Measurements from ENCODE around the gene ACSF3.

DNA sequence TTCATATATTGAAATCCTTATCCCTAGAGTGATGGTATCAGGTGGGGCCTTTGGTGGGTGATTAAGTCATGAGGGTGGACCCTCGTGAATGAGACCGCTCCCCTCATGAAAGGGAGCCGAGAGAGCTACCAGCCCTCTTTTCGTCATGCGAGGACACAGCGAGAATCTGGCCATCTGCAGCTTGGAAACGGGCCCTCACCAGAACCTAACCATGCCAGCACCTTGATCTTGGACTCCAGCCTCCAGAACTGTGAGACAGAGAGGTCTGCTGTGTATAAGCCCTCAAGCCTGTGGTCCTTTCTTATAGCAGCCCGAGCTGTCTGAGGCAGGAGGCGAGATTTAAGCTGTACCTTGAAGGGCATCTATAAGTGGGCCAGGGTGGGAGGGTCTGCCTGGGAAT lies 23.7 kb upstream of the ACSF3 start:
- TF ChIP-seq, protein P1, sequence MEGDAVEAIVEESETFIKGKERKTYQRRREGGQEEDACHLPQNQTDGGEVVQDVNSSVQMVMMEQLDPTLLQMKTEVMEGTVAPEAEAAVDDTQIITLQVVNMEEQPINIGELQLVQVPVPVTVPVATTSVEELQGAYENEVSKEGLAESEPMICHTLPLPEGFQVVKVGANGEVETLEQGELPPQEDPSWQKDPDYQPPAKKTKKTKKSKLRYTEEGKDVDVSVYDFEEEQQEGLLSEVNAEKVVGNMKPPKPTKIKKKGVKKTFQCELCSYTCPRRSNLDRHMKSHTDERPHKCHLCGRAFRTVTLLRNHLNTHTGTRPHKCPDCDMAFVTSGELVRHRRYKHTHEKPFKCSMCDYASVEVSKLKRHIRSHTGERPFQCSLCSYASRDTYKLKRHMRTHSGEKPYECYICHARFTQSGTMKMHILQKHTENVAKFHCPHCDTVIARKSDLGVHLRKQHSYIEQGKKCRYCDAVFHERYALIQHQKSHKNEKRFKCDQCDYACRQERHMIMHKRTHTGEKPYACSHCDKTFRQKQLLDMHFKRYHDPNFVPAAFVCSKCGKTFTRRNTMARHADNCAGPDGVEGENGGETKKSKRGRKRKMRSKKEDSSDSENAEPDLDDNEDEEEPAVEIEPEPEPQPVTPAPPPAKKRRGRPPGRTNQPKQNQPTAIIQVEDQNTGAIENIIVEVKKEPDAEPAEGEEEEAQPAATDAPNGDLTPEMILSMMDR (IDR thresholded peaks at IDR 0.05; ENCODE audit: low read depth, low read length, missing input control) = no peak
- TF ChIP-seq EGR1 (IDR thresholded peaks at IDR 0.05; ENCODE audit: low read depth in 2 of 2) = no peak
- no peak for TF ChIP-seq HNF4A (conservative IDR thresholded peaks at IDR 0.05)
- TF ChIP-seq YY1 (IDR thresholded peaks at IDR 0.05) = no peak
- TF ChIP-seq, protein P2, sequence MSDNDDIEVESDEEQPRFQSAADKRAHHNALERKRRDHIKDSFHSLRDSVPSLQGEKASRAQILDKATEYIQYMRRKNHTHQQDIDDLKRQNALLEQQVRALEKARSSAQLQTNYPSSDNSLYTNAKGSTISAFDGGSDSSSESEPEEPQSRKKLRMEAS (IDR thresholded peaks at IDR 0.05) = no peak
- no peak for TF ChIP-seq SP1 (IDR thresholded peaks at IDR 0.05)
- TF ChIP-seq RAD21 (IDR thresholded peaks at IDR 0.05) = no peak
- TF ChIP-seq, protein P3, sequence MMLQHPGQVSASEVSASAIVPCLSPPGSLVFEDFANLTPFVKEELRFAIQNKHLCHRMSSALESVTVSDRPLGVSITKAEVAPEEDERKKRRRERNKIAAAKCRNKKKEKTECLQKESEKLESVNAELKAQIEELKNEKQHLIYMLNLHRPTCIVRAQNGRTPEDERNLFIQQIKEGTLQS (IDR thresholded peaks at IDR 0.05) = no peak
- TF ChIP-seq, protein P4, sequence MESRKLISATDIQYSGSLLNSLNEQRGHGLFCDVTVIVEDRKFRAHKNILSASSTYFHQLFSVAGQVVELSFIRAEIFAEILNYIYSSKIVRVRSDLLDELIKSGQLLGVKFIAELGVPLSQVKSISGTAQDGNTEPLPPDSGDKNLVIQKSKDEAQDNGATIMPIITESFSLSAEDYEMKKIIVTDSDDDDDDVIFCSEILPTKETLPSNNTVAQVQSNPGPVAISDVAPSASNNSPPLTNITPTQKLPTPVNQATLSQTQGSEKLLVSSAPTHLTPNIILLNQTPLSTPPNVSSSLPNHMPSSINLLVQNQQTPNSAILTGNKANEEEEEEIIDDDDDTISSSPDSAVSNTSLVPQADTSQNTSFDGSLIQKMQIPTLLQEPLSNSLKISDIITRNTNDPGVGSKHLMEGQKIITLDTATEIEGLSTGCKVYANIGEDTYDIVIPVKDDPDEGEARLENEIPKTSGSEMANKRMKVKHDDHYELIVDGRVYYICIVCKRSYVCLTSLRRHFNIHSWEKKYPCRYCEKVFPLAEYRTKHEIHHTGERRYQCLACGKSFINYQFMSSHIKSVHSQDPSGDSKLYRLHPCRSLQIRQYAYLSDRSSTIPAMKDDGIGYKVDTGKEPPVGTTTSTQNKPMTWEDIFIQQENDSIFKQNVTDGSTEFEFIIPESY (IDR thresholded peaks at IDR 0.05) = no peak
- TF ChIP-seq, protein P5, sequence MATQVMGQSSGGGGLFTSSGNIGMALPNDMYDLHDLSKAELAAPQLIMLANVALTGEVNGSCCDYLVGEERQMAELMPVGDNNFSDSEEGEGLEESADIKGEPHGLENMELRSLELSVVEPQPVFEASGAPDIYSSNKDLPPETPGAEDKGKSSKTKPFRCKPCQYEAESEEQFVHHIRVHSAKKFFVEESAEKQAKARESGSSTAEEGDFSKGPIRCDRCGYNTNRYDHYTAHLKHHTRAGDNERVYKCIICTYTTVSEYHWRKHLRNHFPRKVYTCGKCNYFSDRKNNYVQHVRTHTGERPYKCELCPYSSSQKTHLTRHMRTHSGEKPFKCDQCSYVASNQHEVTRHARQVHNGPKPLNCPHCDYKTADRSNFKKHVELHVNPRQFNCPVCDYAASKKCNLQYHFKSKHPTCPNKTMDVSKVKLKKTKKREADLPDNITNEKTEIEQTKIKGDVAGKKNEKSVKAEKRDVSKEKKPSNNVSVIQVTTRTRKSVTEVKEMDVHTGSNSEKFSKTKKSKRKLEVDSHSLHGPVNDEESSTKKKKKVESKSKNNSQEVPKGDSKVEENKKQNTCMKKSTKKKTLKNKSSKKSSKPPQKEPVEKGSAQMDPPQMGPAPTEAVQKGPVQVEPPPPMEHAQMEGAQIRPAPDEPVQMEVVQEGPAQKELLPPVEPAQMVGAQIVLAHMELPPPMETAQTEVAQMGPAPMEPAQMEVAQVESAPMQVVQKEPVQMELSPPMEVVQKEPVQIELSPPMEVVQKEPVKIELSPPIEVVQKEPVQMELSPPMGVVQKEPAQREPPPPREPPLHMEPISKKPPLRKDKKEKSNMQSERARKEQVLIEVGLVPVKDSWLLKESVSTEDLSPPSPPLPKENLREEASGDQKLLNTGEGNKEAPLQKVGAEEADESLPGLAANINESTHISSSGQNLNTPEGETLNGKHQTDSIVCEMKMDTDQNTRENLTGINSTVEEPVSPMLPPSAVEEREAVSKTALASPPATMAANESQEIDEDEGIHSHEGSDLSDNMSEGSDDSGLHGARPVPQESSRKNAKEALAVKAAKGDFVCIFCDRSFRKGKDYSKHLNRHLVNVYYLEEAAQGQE (IDR thresholded peaks at IDR 0.05) = no peak
- no peak for TF ChIP-seq JUND (IDR thresholded peaks at IDR 0.05)
- no peak for TF ChIP-seq GABPA (IDR thresholded peaks at IDR 0.05 in 1 of 2, conservative IDR thresholded peaks at IDR 0.05 in 1 of 2)
